A549 (cell line): ENCODE results near the gene PRLR. TPM values are rescaled to one million over a fixed set of nuclear protein-coding genes. Genes with fewer than 3 reads are reported as not detected.

Source experiments
- ATAC-seq, 2 experiments: fragments of 200-7000 bp in 1 of 2; fragments of >200 bp in 1 of 2; cut with Nextera tagmentation in 1 of 2; cut with Tn5 transposase in 1 of 2; 3 replicates each; pipeline versions ENCODE4 v1.8.0 to v1.9.1; 2018 to 2020; ENCODE audit warnings: mild to moderate bottlenecking in 1 of 2, moderate library complexity in 1 of 2
- CTCF ChIA-PET: fragments of 300-600 bp; sonication (Branson Sonifier 250); formaldehyde crosslinking; extraction: SDS; loops from one replicate; lab custom pipeline; 2021; ENCODE audit warnings: antibody characterized with exemption, inconsistent platforms; lab: Yijun Ruan, JAX
- POLR2A ChIA-PET: fragments of 350-600 bp; formaldehyde crosslinking; extraction: SDS; loops from one replicate; lab custom pipeline; 2021; ENCODE audit warnings: antibody characterized with exemption, inconsistent platforms; lab: Yijun Ruan, JAX
- DNase-seq, 2 experiments: peaks; one replicate each; pipeline versions ENCODE4 v3.0.0 to v3.0.0-alpha.2; 2011 to 2016; ENCODE audit warnings: low read depth in 1 of 2, low spot score in 1 of 2
- FAIRE-seq: peaks from 2 replicates; lab custom pipeline; 2011; peaks lifted over from hg19 to GRCh38; lab: Jason Lieb, UNC
- H3K27ac ChIP-seq, 2 experiments: fragments of >200 bp; sonication (Bioruptor Twin); formaldehyde crosslinking; 3 replicates each; pipeline ENCODE4 v1.5.1; 2016 to 2017
- H3K4me1 ChIP-seq: fragments of >200 bp; sonication (Bioruptor Twin); formaldehyde crosslinking; 3 replicates; pipeline ENCODE4 v1.6.1; 2016
- H3K4me2 ChIP-seq: fragments of >200 bp; sonication (Bioruptor Twin); formaldehyde crosslinking; 3 replicates; pipeline ENCODE4 v1.6.1; 2016
- H3K4me3 ChIP-seq: fragments of >200 bp; sonication (Bioruptor Twin); formaldehyde crosslinking; 3 replicates; pipeline ENCODE4 v1.5.1; 2016
- H3K9me3 ChIP-seq: fragments of >200 bp; sonication (Bioruptor Twin); formaldehyde crosslinking; 3 replicates; pipeline ENCODE4 v1.6.1; 2016
- BHLHE40 ChIP-seq: IDR thresholded peaks from 2 replicates; pipeline ENCODE4 v1.6.1; 2012; ENCODE audit warnings: low read depth, low read length, inconsistent platforms
- CBX8 ChIP-seq: fragments of 200-600 bp; sonication (generic); IDR thresholded peaks from 2 replicates; pipeline ENCODE4 v1.6.1; 2016
- CEBPB ChIP-seq, 2 experiments: fragments of >200 bp in 1 of 2; sonication (Bioruptor Twin) in 1 of 2; formaldehyde crosslinking in 1 of 2; IDR thresholded peaks; 2 replicates each; pipeline ENCODE4 v1.6.1; 2012 to 2016
- EHMT2 ChIP-seq: fragments of 200-600 bp; sonication (generic); IDR thresholded peaks from 2 replicates; pipeline ENCODE4 v1.6.1; 2016; ENCODE audit warnings: antibody characterized with exemption, low read depth, mild to moderate bottlenecking, moderate library complexity
- ESRRA ChIP-seq: fragments of 150-350 bp; IDR thresholded peaks from 2 replicates; pipeline ENCODE4 v1.6.1; 2014; ENCODE audit warnings: mild to moderate bottlenecking, low read length, borderline replicate concordance
- FOSB ChIP-seq: fragments of 250-450 bp; sonication (Bioruptor Pico); IDR thresholded peaks from 2 replicates; pipeline ENCODE4 v1.5.0; 2020; ENCODE audit warnings: mild to moderate bottlenecking, moderate library complexity
- FOSL2 ChIP-seq, 2 experiments: fragments of 450-650 bp in 1 of 2; fragments of >200 bp in 1 of 2; sonication (Bioruptor Twin) in 1 of 2; formaldehyde crosslinking; IDR thresholded peaks; 2 replicates each; pipeline versions ENCODE4 v1.5.0 to v1.6.1; 2016 to 2020; ENCODE audit warnings: mild to moderate bottlenecking in 1 of 2, moderate library complexity in 1 of 2
- HES2 ChIP-seq: fragments of >200 bp; sonication (Bioruptor Twin); formaldehyde crosslinking; IDR thresholded peaks from 2 replicates; pipeline ENCODE4 v1.6.1; 2016
- HMGXB4 ChIP-seq: fragments of 250-450 bp; sonication (Bioruptor Pico); IDR thresholded peaks from 2 replicates; pipeline ENCODE4 v1.5.0; 2021; ENCODE audit warnings: mild to moderate bottlenecking, moderate library complexity, borderline replicate concordance
- HOXA7 ChIP-seq: fragments of 250-450 bp; sonication (Bioruptor Pico); IDR thresholded peaks from 2 replicates; pipeline ENCODE4 v1.5.0; 2020; ENCODE audit warnings: mild to moderate bottlenecking, moderate library complexity
- JUN ChIP-seq, 2 experiments: fragments of >200 bp; sonication (Bioruptor Twin); formaldehyde crosslinking; IDR thresholded peaks; 2 replicates in 1 of 2; 3 replicates in 1 of 2; pipeline ENCODE4 v1.6.1; 2016 to 2017
- KDM1A ChIP-seq: fragments of 200-600 bp; sonication (generic); IDR thresholded peaks from 2 replicates; pipeline ENCODE4 v1.6.1; 2016; ENCODE audit warnings: low read depth, mild to moderate bottlenecking
- KDM5A ChIP-seq: fragments of 200-600 bp; sonication (generic); IDR thresholded peaks from 2 replicates; pipeline ENCODE4 v1.6.1; 2016; ENCODE audit warnings: antibody characterized with exemption, mild to moderate bottlenecking
- MAFK ChIP-seq: fragments of 450-650 bp; IDR thresholded peaks from 2 replicates; pipeline ENCODE4 v1.6.1; 2014; ENCODE audit not compliant: partially characterized antibody
- NFE2L2 ChIP-seq: fragments of 150-350 bp; conservative IDR thresholded peaks from 2 replicates; pipeline ENCODE4 v1.6.1; 2014; ENCODE audit warnings: low read length
- NPAS2 ChIP-seq: fragments of 250-450 bp; sonication (Bioruptor Pico); IDR thresholded peaks from 2 replicates; pipeline ENCODE4 v1.8.0; 2022; ENCODE audit warnings: mild to moderate bottlenecking, moderate library complexity, borderline replicate concordance
- NR3C1 ChIP-seq: fragments of >200 bp; sonication (Bioruptor Twin); formaldehyde crosslinking; IDR thresholded peaks from 3 replicates; pipeline ENCODE4 v1.6.1; 2017
- POLR2A ChIP-seq: IDR thresholded peaks from 2 replicates; pipeline ENCODE4 v1.6.1; 2012; ENCODE audit warnings: mild to moderate bottlenecking, low read length
- RAD21 ChIP-seq, 2 experiments: fragments of >200 bp in 1 of 2; sonication (Bioruptor Twin) in 1 of 2; formaldehyde crosslinking in 1 of 2; IDR thresholded peaks in 1 of 2; conservative IDR thresholded peaks in 1 of 2; 2 replicates in 1 of 2; 3 replicates in 1 of 2; pipeline ENCODE4 v1.6.1; 2012 to 2018; ENCODE audit warnings: inconsistent platforms in 1 of 2
- TFCP2L1 ChIP-seq: fragments of 250-450 bp; sonication (Bioruptor Pico); IDR thresholded peaks from 2 replicates; pipeline ENCODE4 v1.5.0; 2021; ENCODE audit warnings: mild to moderate bottlenecking
- USF2 ChIP-seq: fragments of 450-650 bp; IDR thresholded peaks from 2 replicates; pipeline ENCODE4 v1.6.1; 2014; ENCODE audit warnings: antibody characterized with exemption
- ZFP36 ChIP-seq: fragments of 450-650 bp; IDR thresholded peaks from 2 replicates; pipeline ENCODE4 v1.6.1; 2014; ENCODE audit warnings: borderline replicate concordance; ENCODE audit not compliant: partially characterized antibody
- WGBS: methylation state at CpG from one replicate; pipeline ENCODE4 v1.1.6; 2017; ENCODE audit errors: missing lambda C conversion rate; 5-methylcytosine and 5-hydroxymethylcytosine counted together
- polyA plus RNA-seq, 4 experiments: library from polyadenylated mRNA; depleted of rRNA in 3 of 4; stranded (reverse); fragments of >200 nt; fragmentation: RNase III in 1 of 4; extraction: RNeasy Plus Mini Kit Qiagen cat#74134 plus additional on column Dnase treatment in 1 of 4; gene quantifications; 2 replicates in 3 of 4; 3 replicates in 1 of 4; pipeline ENCODE4 v1.2.3, GENCODE V29; 2011 to 2017

The PRLR gene
- polyA plus RNA-seq, 2 of the 4 experiments (the other 2 are of a cell fraction) = 0.09 TPM; not detected in 1

- no peaks in the 10 kb centered on the region; the same call in 2 of the 3 replicates for H3K4me1 ChIP-seq
- WGBS = 83% methylated on average over 1 of the region's 1 CpG
- TF ChIP-seq POLR2A (no peak), CEBPB (IDR thresholded peaks at IDR 0.05) (no peak), JUN (IDR thresholded peaks at IDR 0.05) (no peak), CBX8 (no peak), MAFK (no peak), HMGXB4 (CRISPR knock-in tag) (no peak), ESRRA (no peak), TFCP2L1 (CRISPR knock-in tag) (no peak), NR3C1 (no peak), BHLHE40 (no peak), HOXA7 (no peak), USF2 (no peak), EHMT2 (no peak), FOSL2 (IDR thresholded peaks at IDR 0.05) (no peak), FOSL2 (CRISPR knock-in tag; IDR thresholded peaks at IDR 0.05) (no peak), RAD21 (conservative IDR thresholded peaks at IDR 0.05 in 1 of 2, IDR thresholded peaks at IDR 0.05 in 1 of 2) (no peak), ZFP36 (no peak), KDM1A (no peak), HES2 (no peak)
- no peak overlapping the region for H3K4me2 ChIP-seq
- POLR2A ChIA-PET = no interaction called here
- H3K9me3 ChIP-seq = peaks cover 6% of the 10 kb centered on the region; the same call in 1 of the 3 replicates
- DNase-seq = no peak
- no peak for ATAC-seq
- FAIRE-seq = no peak
- CTCF ChIA-PET = interaction anchor here (1.3 to 7.6 kb wide), 5 partner anchors 12 to 529 kb away, joined by 3 to 54 read pairs (median 25); no protein-coding TSS in a partner anchor
- H3K27ac ChIP-seq = no peak overlapping the region
- H3K4me3 ChIP-seq = no peak overlapping the region
Observed at GRCh38 chr5:35004771-35005170, 225.5 kb downstream of the PRLR start.

GRCh38 chr5:35004200-35004599, 226.1 kb downstream of the PRLR start:
- no peak for DNase-seq
- TF ChIP-seq KDM5A (no peak), HMGXB4 (CRISPR knock-in tag) (no peak), ZFP36 (no peak), NPAS2 (CRISPR knock-in tag) (no peak), NFE2L2 (no peak), FOSB (no peak)
- TF ChIP-seq, all 56 proteins: peak for 0
- Histone ChIP-seq H3K9me3 (peaks cover 6% of the 10 kb centered on the region; the same call in 1 of the 3 replicates), H3K4me1 (no peaks in the 10 kb centered on the region; the same call in 2 of the 3 replicates), H3K4me3 (no peak overlapping the region), H3K4me2 (no peak overlapping the region), H3K27ac (no peak overlapping the region)
- 54% methylated on average over 5 of the region's 5 CpGs for WGBS
- FAIRE-seq = no peak
- ChIA-PET POLR2A (interaction anchor here (1.4 kb wide), 1 partner anchor 89 kb away, joined by 7 read pairs; the partner anchor contains the start of genes BRIX1 and RAD1), CTCF (interaction anchor here (0.7 to 7.6 kb wide), 20 partner anchors 8 to 528 kb away, joined by 3 to 54 read pairs (median 4); partner anchors contain the start of genes BRIX1, DNAJC21 and RAD1)
- no peak for ATAC-seq
